Measurements from ENCODE around the gene PITX1. TPM values are rescaled to one million over a fixed set of nuclear protein-coding genes. Genes with fewer than 3 reads are reported as not detected.
"Not testable (repeated sequence)": the region's sequence is repeated elsewhere in the genome, so short reads cannot be mapped to it uniquely, and the experiment has no call there.

The PITX1 gene
- total RNA-seq, 2 donors from 2014 or later = 6.2 to 12.3 TPM

- no peak for DNase-seq
- intact Hi-C loops (cut with DNase I, micrococcal nuclease) = no loop called here
- ATAC-seq = no peak
These were observed 37.0 kb downstream of the PITX1 start for GRCh38 chr5:134997015-134997414.

- no peak for DNase-seq
- intact Hi-C loops (cut with DNase I, micrococcal nuclease) = no loop called here
- ATAC-seq = no peak
These were observed 38.1 kb downstream of the PITX1 start for GRCh38 chr5:134995850-134996402.

GRCh38 chr5:134994560-134995156, 39.4 kb downstream of the PITX1 start:
- intact Hi-C loops (cut with DNase I, micrococcal nuclease) = no loop called here
- DNase-seq (no peak), ATAC-seq (no peak)

- ATAC-seq (no peak), DNase-seq (no peak)
- intact Hi-C loops (cut with DNase I, micrococcal nuclease) = no loop called here
These were observed 40.9 kb downstream of the PITX1 start for GRCh38 chr5:134993161-134993560.

GRCh38 chr5:134992148-134992547, 41.9 kb downstream of the PITX1 start:
- ATAC-seq (no peak), DNase-seq (no peak)
- intact Hi-C loops (cut with DNase I, micrococcal nuclease) = no loop called here

GRCh38 chr5:134990183-134990582, 43.8 kb downstream of the PITX1 start:
- DNase-seq; ATAC-seq; intact Hi-C loops (cut with DNase I, micrococcal nuclease): not testable (repeated sequence)

- DNase-seq (no peak), ATAC-seq (no peak)
- intact Hi-C loops (cut with DNase I, micrococcal nuclease) = no loop called here
These were observed 44.7 kb downstream of the PITX1 start for GRCh38 chr5:134989266-134989830.

GRCh38 chr5:134982230-134982629, 51.8 kb downstream of the PITX1 start:
- DNase-seq (no peak), ATAC-seq (no peak)
- intact Hi-C loops (cut with DNase I, micrococcal nuclease) = no loop called here

- ATAC-seq = no peak
- no peak for DNase-seq
- intact Hi-C loops (cut with DNase I, micrococcal nuclease) = no loop called here
These were observed 54.6 kb downstream of the PITX1 start for GRCh38 chr5:134979416-134979815.

Other genes starting within 250 kb of the PITX1 start
- 10 to 100 TPM; 30.4 to 33.2 TPM for gene C5orf24, start 188.3 kb downstream of the PITX1 start, total RNA-seq
- 10 to 100 TPM; 28.2 to 31.2 TPM for gene TXNDC15, start 159.9 kb downstream of the PITX1 start, total RNA-seq
- gene PCBD2, start 129.1 kb downstream of the PITX1 start, total RNA-seq = 10 to 100 TPM; 14.6 to 17.6 TPM
- 1 to 10 TPM in 1 of 2 donors, under 1 TPM in 1; 0.70 to 1.1 TPM for gene CATSPER3, start 66.3 kb downstream of the PITX1 start, total RNA-seq

All from left colon (tissue), 2 donors.